ENCODE data around the gene MBD1.

DNA sequence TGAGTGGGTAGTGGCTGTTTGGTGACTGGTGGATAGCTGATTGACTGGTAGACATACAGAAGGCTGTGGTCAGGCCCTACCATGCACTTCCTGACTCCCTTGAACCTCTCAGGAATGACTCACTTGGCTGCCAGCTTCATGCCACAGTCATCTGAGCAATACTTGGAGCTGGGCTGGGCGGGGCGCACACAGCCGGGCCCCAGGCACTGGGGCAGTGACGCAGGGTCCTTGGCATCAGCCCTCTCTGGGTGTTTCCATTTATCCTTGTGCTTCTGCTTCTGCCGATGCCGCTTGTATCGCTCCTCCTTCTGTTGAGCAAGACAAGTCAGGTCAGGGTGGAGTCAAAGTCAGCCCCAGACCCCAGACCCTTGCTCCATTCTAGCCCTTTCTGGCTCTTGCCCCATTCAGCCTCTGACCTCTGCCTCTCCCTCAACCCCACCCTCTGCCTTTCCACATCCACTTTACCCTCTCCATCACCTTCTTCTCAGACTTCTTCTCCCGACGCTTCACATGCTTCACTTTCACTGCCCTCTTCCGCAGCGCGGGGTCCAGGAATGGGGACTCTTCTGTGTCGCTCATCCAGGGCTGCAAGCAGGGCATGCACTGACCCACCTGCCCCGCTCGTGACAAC, 3.0 kb upstream of the MBD1 start:
- no peak for TF ChIP-seq MAZ (IDR thresholded peaks at IDR 0.05; ENCODE audit: borderline replicate concordance, low read depth, low read length)
- no peak for TF ChIP-seq MAZ (CRISPR knock-in tag; IDR thresholded peaks at IDR 0.05; ENCODE audit: low read depth)
- no peak for TF ChIP-seq SMARCC2 (IDR thresholded peaks at IDR 0.05)
- TF ChIP-seq CREB1 (IDR thresholded peaks at IDR 0.05): no peak
- TF ChIP-seq CREB1 (CRISPR knock-in tag; IDR thresholded peaks at IDR 0.05): no peak
- no peak for TF ChIP-seq POLR2AphosphoS5 (IDR thresholded peaks at IDR 0.05; ENCODE audit: low read depth, low read length)
- no peak for TF ChIP-seq MAF1 (CRISPR knock-in tag; IDR thresholded peaks at IDR 0.05; ENCODE audit: borderline replicate concordance)
- no peak for TF ChIP-seq TCF12 (IDR thresholded peaks at IDR 0.05)
- no peak for TF ChIP-seq TCF12 (CRISPR knock-in tag; IDR thresholded peaks at IDR 0.05)
- TF ChIP-seq, protein P1, sequence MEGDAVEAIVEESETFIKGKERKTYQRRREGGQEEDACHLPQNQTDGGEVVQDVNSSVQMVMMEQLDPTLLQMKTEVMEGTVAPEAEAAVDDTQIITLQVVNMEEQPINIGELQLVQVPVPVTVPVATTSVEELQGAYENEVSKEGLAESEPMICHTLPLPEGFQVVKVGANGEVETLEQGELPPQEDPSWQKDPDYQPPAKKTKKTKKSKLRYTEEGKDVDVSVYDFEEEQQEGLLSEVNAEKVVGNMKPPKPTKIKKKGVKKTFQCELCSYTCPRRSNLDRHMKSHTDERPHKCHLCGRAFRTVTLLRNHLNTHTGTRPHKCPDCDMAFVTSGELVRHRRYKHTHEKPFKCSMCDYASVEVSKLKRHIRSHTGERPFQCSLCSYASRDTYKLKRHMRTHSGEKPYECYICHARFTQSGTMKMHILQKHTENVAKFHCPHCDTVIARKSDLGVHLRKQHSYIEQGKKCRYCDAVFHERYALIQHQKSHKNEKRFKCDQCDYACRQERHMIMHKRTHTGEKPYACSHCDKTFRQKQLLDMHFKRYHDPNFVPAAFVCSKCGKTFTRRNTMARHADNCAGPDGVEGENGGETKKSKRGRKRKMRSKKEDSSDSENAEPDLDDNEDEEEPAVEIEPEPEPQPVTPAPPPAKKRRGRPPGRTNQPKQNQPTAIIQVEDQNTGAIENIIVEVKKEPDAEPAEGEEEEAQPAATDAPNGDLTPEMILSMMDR (CRISPR knock-in tag; IDR thresholded peaks at IDR 0.05): no peak
- TF ChIP-seq KLF12 (CRISPR knock-in tag; IDR thresholded peaks at IDR 0.05; ENCODE audit: borderline replicate concordance): no peak
- TF ChIP-seq NFYB (CRISPR knock-in tag; IDR thresholded peaks at IDR 0.05): no peak
- no peak for TF ChIP-seq NBN (conservative IDR thresholded peaks at IDR 0.05)
- no peak for TF ChIP-seq KAT7 (CRISPR knock-in tag; IDR thresholded peaks at IDR 0.05; ENCODE audit: borderline replicate concordance)
- TF ChIP-seq YY1 (IDR thresholded peaks at IDR 0.05; ENCODE audit: insufficient read depth, insufficient replicate concordance, low read depth, low read length): no peak
- TF ChIP-seq, protein P2, sequence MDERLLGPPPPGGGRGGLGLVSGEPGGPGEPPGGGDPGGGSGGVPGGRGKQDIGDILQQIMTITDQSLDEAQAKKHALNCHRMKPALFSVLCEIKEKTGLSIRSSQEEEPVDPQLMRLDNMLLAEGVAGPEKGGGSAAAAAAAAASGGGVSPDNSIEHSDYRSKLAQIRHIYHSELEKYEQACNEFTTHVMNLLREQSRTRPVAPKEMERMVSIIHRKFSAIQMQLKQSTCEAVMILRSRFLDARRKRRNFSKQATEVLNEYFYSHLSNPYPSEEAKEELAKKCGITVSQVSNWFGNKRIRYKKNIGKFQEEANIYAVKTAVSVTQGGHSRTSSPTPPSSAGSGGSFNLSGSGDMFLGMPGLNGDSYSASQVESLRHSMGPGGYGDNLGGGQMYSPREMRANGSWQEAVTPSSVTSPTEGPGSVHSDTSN (CRISPR knock-in tag; IDR thresholded peaks at IDR 0.05): no peak
- TF ChIP-seq ESRRA (CRISPR knock-in tag; IDR thresholded peaks at IDR 0.05; ENCODE audit: low read depth): no peak

Data from HepG2 (cell line).